Measurements from ENCODE around the gene IFT20.
"Not testable (repeated sequence)": the region's sequence is repeated elsewhere in the genome, so short reads cannot be mapped to it uniquely, and the experiment has no call there.

IFT20 gene

GRCh38 chr17:28363776-28364650 is 28.7 kb upstream of the IFT20 start:
- DNase-seq = no peak

- no peak for DNase-seq
Measured at GRCh38 chr17:28363186-28363585, 27.9 kb upstream of the IFT20 start.

- no peak for DNase-seq
Measured at GRCh38 chr17:28357901-28358197, 22.6 kb upstream of the IFT20 start.

GRCh38 chr17:28357061-28357900 is 22.0 kb upstream of the IFT20 start, which contains the start of gene POLDIP2:
Gene POLDIP2 (minus strand): TSS chr17:28357527. CDS start chr17:28357448, 79 bp downstream.
- peak; percentile 96 for DNase-seq

- DNase-seq = no peak
Measured at GRCh38 chr17:28350271-28350670, 15.0 kb upstream of the IFT20 start.

- no peak for DNase-seq
Measured at GRCh38 chr17:28348979-28349378, 13.7 kb upstream of the IFT20 start.

- DNase-seq = no peak
Measured at GRCh38 chr17:28347261-28347891, 12.1 kb upstream of the IFT20 start.

GRCh38 chr17:28346746-28347246 is 11.5 kb upstream of the IFT20 start:
- DNase-seq = no peak

- DNase-seq = no peak
Measured at GRCh38 chr17:28346199-28346580, 10.9 kb upstream of the IFT20 start.

GRCh38 chr17:28345419-28346198 is 10.3 kb upstream of the IFT20 start:
- no peak for DNase-seq

- DNase-seq = no peak
Measured at GRCh38 chr17:28344435-28344901, 9.2 kb upstream of the IFT20 start.

GRCh38 chr17:28344011-28344410 is 8.7 kb upstream of the IFT20 start:
- DNase-seq = no peak

GRCh38 chr17:28343491-28343932 is 8.2 kb upstream of the IFT20 start:
- no peak for DNase-seq

GRCh38 chr17:28342313-28342712 is 7.0 kb upstream of the IFT20 start:
- DNase-seq = no peak

- DNase-seq = no peak
Measured at GRCh38 chr17:28341516-28341915, 6.2 kb upstream of the IFT20 start.

- DNase-seq = no peak
Measured at GRCh38 chr17:28340374-28340773, 5.1 kb upstream of the IFT20 start.

GRCh38 chr17:28339431-28339830 is 4.2 kb upstream of the IFT20 start:
- no peak for DNase-seq

GRCh38 chr17:28338769-28339212 is 3.5 kb upstream of the IFT20 start:
- DNase-seq = not testable (repeated sequence)

- no peak for DNase-seq
Measured at GRCh38 chr17:28338056-28338768, 2.9 kb upstream of the IFT20 start.

GRCh38 chr17:28335959-28336871 is 943 bp upstream of the IFT20 start:
- peak; percentile 30 to 41 for DNase-seq
